Transverse colon (tissue), 4 donors: ENCODE results near the gene ABHD15.

Experiments
- EP300 ChIP-seq: sonication (generic); formaldehyde crosslinking; IDR thresholded peaks from one replicate; pipeline ENCODE4 v1.6.1; 2017; ENCODE audit warnings: antibody characterized with exemption, low read depth
- POLR2A ChIP-seq: fragments of 450-650 bp; IDR thresholded peaks from one replicate; pipeline ENCODE4 v1.6.1; 2016; ENCODE audit warnings: antibody characterized with exemption, mild to moderate bottlenecking, moderate library complexity
- POLR2AphosphoS5 ChIP-seq, 3 donors: sonication (generic); formaldehyde crosslinking; IDR thresholded peaks; one replicate each; pipeline ENCODE4 v1.6.1; 2016; ENCODE audit warnings: antibody characterized with exemption in 3 of 3
- TF ChIP-seq, protein P1 (sequence below), 5 experiments: fragments of 200-600 bp in 3 of 5; fragments of 450-650 bp in 2 of 5; sonication (generic) in 3 of 5; IDR thresholded peaks; 1 replicate in 2 of 5; 2 replicates in 3 of 5; pipeline ENCODE4 v1.5.1; 2016 to 2017; ENCODE audit warnings: antibody characterized with exemption in 5 of 5, inconsistent platforms in 3 of 5, mild to moderate bottlenecking in 2 of 5, moderate library complexity in 1 of 5

DNA sequence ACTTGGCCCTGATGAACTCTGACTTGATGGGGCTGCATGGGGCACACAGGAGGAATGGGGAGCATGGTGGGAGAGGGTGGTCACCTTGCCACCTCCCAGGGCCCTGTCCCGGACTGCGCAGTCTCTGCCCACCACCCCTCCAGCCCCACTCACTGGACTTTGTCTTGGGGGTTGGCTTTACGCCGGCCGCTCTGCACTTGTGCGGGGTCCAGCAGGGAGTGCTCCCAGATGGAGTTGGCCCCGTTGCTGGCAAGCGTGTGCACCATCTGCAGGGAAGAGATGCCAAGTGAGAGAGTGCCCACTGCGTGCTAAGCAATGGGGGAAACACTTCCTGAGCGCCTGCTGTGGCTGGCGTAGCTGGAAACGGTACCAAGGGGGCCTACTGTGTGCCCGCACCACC is 15.9 kb upstream of the ABHD15 start:
- TF ChIP-seq, protein P1, sequence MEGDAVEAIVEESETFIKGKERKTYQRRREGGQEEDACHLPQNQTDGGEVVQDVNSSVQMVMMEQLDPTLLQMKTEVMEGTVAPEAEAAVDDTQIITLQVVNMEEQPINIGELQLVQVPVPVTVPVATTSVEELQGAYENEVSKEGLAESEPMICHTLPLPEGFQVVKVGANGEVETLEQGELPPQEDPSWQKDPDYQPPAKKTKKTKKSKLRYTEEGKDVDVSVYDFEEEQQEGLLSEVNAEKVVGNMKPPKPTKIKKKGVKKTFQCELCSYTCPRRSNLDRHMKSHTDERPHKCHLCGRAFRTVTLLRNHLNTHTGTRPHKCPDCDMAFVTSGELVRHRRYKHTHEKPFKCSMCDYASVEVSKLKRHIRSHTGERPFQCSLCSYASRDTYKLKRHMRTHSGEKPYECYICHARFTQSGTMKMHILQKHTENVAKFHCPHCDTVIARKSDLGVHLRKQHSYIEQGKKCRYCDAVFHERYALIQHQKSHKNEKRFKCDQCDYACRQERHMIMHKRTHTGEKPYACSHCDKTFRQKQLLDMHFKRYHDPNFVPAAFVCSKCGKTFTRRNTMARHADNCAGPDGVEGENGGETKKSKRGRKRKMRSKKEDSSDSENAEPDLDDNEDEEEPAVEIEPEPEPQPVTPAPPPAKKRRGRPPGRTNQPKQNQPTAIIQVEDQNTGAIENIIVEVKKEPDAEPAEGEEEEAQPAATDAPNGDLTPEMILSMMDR (IDR thresholded peaks at IDR 0.05): no peak
- TF ChIP-seq EP300: no peak
- TF ChIP-seq POLR2AphosphoS5 (IDR thresholded peaks at IDR 0.05): no peak
- no peak for TF ChIP-seq POLR2A
